ENCODE results near the gene CMTM6. TPM values are rescaled to one million over a fixed set of nuclear protein-coding genes. Genes with fewer than 3 reads are reported as not detected.

CMTM6 gene
- total RNA-seq, 1 donor from 2014 or later: 90.1 TPM

GRCh38 chr3:32500880-32501782 lies 1.5 kb downstream of the CMTM6 start:
- Mint-ChIP-seq H3K36me3 (ENCODE audit: low read depth) (peaks cover 36% of the 10 kb centered on the region), H3K4me1 (peaks cover 48% of the 10 kb centered on the region), H3K27me3 (no peaks in the 10 kb centered on the region), H3K4me3 (peak overlapping the region; percentile 98), H3K9me3 (no peaks in the 10 kb centered on the region), H3K27ac (peak overlapping the region; percentile 67)
- TF ChIP-seq, protein P1, sequence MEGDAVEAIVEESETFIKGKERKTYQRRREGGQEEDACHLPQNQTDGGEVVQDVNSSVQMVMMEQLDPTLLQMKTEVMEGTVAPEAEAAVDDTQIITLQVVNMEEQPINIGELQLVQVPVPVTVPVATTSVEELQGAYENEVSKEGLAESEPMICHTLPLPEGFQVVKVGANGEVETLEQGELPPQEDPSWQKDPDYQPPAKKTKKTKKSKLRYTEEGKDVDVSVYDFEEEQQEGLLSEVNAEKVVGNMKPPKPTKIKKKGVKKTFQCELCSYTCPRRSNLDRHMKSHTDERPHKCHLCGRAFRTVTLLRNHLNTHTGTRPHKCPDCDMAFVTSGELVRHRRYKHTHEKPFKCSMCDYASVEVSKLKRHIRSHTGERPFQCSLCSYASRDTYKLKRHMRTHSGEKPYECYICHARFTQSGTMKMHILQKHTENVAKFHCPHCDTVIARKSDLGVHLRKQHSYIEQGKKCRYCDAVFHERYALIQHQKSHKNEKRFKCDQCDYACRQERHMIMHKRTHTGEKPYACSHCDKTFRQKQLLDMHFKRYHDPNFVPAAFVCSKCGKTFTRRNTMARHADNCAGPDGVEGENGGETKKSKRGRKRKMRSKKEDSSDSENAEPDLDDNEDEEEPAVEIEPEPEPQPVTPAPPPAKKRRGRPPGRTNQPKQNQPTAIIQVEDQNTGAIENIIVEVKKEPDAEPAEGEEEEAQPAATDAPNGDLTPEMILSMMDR (IDR thresholded peaks at IDR 0.05): no peak
- no peak for DNase-seq
- POLR2A ChIA-PET: interaction anchor here (0.6 to 2.4 kb wide), 20 partner anchors 7 to 440 kb away, joined by 3 to 17 read pairs (median 6); partner anchors contain the start of gene CMTM7
- intact Hi-C loops (cut with micrococcal nuclease): loop anchor here (5.0 to 10.0 kb wide), 2 partner anchors 206 to 969 kb away; partner anchors contain the start of gene STT3B
- ATAC-seq (ENCODE audit: low read depth): no peak
- CTCF ChIA-PET: interaction anchor here (1.3 to 1.6 kb wide), 3 partner anchors 9 to 126 kb away, joined by 3 to 5 read pairs (median 4); no protein-coding TSS in a partner anchor

GRCh38 chr3:32500231-32500630 lies 2.4 kb downstream of the CMTM6 start:
- Mint-ChIP-seq H3K9me3 (no peaks in the 10 kb centered on the region), H3K4me3 (peak overlapping the region; percentile 98), H3K36me3 (ENCODE audit: low read depth) (peaks cover 43% of the 10 kb centered on the region), H3K4me1 (peaks cover 55% of the 10 kb centered on the region), H3K27me3 (no peaks in the 10 kb centered on the region), H3K27ac (no peak overlapping the region)
- TF ChIP-seq, protein P1 (IDR thresholded peaks at IDR 0.05): no peak
- no peak for DNase-seq
- POLR2A ChIA-PET: no interaction called here
- no peak for ATAC-seq (ENCODE audit: low read depth)
- intact Hi-C loops (cut with micrococcal nuclease): loop anchor here (5.0 to 10.0 kb wide), 2 partner anchors 205 to 968 kb away; partner anchors contain the start of gene STT3B
- CTCF ChIA-PET: interaction anchor here (1.1 kb wide), 1 partner anchor 32 kb away, joined by 5 read pairs; no protein-coding TSS in a partner anchor

GRCh38 chr3:32499585-32499984 lies 3.1 kb downstream of the CMTM6 start:
- peaks cover 43% of the 10 kb centered on the region for H3K36me3 Mint-ChIP-seq (ENCODE audit: low read depth)
- no peaks in the 10 kb centered on the region for H3K27me3 Mint-ChIP-seq
- no peaks in the 10 kb centered on the region for H3K9me3 Mint-ChIP-seq
- ATAC-seq (ENCODE audit: low read depth) (no peak), DNase-seq (no peak)
- H3K4me3 Mint-ChIP-seq: peak overlapping the region; percentile 98
- intact Hi-C loops (cut with micrococcal nuclease): no loop called here
- H3K27ac Mint-ChIP-seq: peak overlapping the region; percentile 43
- TF ChIP-seq, protein P1 (IDR thresholded peaks at IDR 0.05): no peak
- H3K4me1 Mint-ChIP-seq: peaks cover 59% of the 10 kb centered on the region
- POLR2A ChIA-PET: no interaction called here
- CTCF ChIA-PET: interaction anchor here (1.1 kb wide), 1 partner anchor 32 kb away, joined by 5 read pairs; no protein-coding TSS in a partner anchor

GRCh38 chr3:32498992-32499391 lies 3.7 kb downstream of the CMTM6 start:
- TF ChIP-seq, protein P1 (IDR thresholded peaks at IDR 0.05): no peak
- ChIA-PET POLR2A (no interaction called here), CTCF (interaction anchor here (2.0 kb wide), 1 partner anchor 31 kb away, joined by 7 read pairs; no protein-coding TSS in a partner anchor)
- DNase-seq (no peak), ATAC-seq (ENCODE audit: low read depth) (no peak)
- H3K4me3 Mint-ChIP-seq: no peak overlapping the region
- intact Hi-C loops (cut with micrococcal nuclease): no loop called here
- H3K9me3 Mint-ChIP-seq: no peaks in the 10 kb centered on the region
- H3K27ac Mint-ChIP-seq: no peak overlapping the region
- no peaks in the 10 kb centered on the region for H3K27me3 Mint-ChIP-seq
- peaks cover 43% of the 10 kb centered on the region for H3K36me3 Mint-ChIP-seq (ENCODE audit: low read depth)
- H3K4me1 Mint-ChIP-seq: peaks cover 59% of the 10 kb centered on the region

GRCh38 chr3:32498252-32498651 lies 4.4 kb downstream of the CMTM6 start:
- Mint-ChIP-seq H3K4me3 (peak overlapping the region; percentile 56), H3K27me3 (no peaks in the 10 kb centered on the region), H3K9me3 (no peaks in the 10 kb centered on the region), H3K36me3 (ENCODE audit: low read depth) (peaks cover 43% of the 10 kb centered on the region), H3K4me1 (peaks cover 59% of the 10 kb centered on the region), H3K27ac (peak overlapping the region; percentile 74)
- DNase-seq (no peak), ATAC-seq (ENCODE audit: low read depth) (no peak)
- POLR2A ChIA-PET: interaction anchor here (0.7 to 3.0 kb wide), 6 partner anchors 14 to 276 kb away, joined by 4 to 38 read pairs (median 8); no protein-coding TSS in a partner anchor
- TF ChIP-seq, protein P1 (IDR thresholded peaks at IDR 0.05): no peak
- intact Hi-C loops (cut with micrococcal nuclease): no loop called here
- CTCF ChIA-PET: interaction anchor here (2.0 kb wide), 1 partner anchor 30 kb away, joined by 7 read pairs; no protein-coding TSS in a partner anchor

Measured in activated B cell treated with CpG ODN at 0.5 μM for 24 hours (primary cell).